ENCODE results near the gene SLC9C2. TPM values are rescaled to one million over a fixed set of nuclear protein-coding genes. Genes with fewer than 3 reads are reported as not detected.
"Not testable (repeated sequence)": the region's sequence is repeated elsewhere in the genome, so short reads cannot be mapped to it uniquely, and the experiment has no call there.

Gene SLC9C2
- total RNA-seq, 2 donors from 2014 or later, result not detected

GRCh38 chr1:173474097-173474779 lies 128.6 kb downstream of the SLC9C2 start:
- peaks cover 18 to 24% of the 10 kb centered on the region in 2 donors for H3K36me3 Mint-ChIP-seq (ENCODE audit: insufficient read depth in 2 of 2)
- peak overlapping the region; percentile 80 for H3K27ac Mint-ChIP-seq
- peaks cover 8 to 10% of the 10 kb centered on the region in 2 donors for H3K9me3 Mint-ChIP-seq
- DNase-seq, result no peak
- no peaks in the 10 kb centered on the region for H3K27me3 Mint-ChIP-seq (ENCODE audit: low read depth)
- ATAC-seq (replicated peaks in 1 of 2), result no peak
- H3K4me1 Mint-ChIP-seq (ENCODE audit: low read depth), result peaks cover 44% of the 10 kb centered on the region
- H3K4me3 Mint-ChIP-seq, result peak overlapping the region; percentile 20 to 88

- Mint-ChIP-seq H3K27me3 (ENCODE audit: low read depth) (no peaks in the 10 kb centered on the region), H3K4me3 (peak overlapping the region in 1 of 2 donors; percentile 88), H3K9me3 (peaks cover 10% of the 10 kb centered on the region in 2 donors), H3K4me1 (ENCODE audit: low read depth) (peaks cover 38% of the 10 kb centered on the region), H3K36me3 (ENCODE audit: insufficient read depth in 2 of 2) (peaks cover 22 to 30% of the 10 kb centered on the region in 2 donors), H3K27ac (peak overlapping the region; percentile 67)
- no peak for ATAC-seq (replicated peaks in 1 of 2)
- no peak for DNase-seq
Measured at GRCh38 chr1:173473599-173474011, 129.3 kb downstream of the SLC9C2 start.

GRCh38 chr1:173470608-173471007 lies 132.3 kb downstream of the SLC9C2 start:
- no peak overlapping the region for H3K27ac Mint-ChIP-seq
- H3K9me3 Mint-ChIP-seq, result peaks cover 10 to 18% of the 10 kb centered on the region in 2 donors
- H3K4me1 Mint-ChIP-seq (ENCODE audit: low read depth), result peaks cover 25% of the 10 kb centered on the region
- peaks cover 30 to 39% of the 10 kb centered on the region in 2 donors for H3K36me3 Mint-ChIP-seq (ENCODE audit: insufficient read depth in 2 of 2)
- DNase-seq (no peak), ATAC-seq (replicated peaks in 1 of 2) (no peak)
- no peak overlapping the region for H3K4me3 Mint-ChIP-seq
- no peaks in the 10 kb centered on the region for H3K27me3 Mint-ChIP-seq (ENCODE audit: low read depth)

GRCh38 chr1:173469656-173470055 lies 133.2 kb downstream of the SLC9C2 start:
- no peak overlapping the region for H3K4me3 Mint-ChIP-seq
- DNase-seq, result no peak
- no peak overlapping the region for H3K27ac Mint-ChIP-seq
- peaks cover 33 to 41% of the 10 kb centered on the region in 2 donors for H3K36me3 Mint-ChIP-seq (ENCODE audit: insufficient read depth in 2 of 2)
- H3K9me3 Mint-ChIP-seq, result peaks cover 11 to 21% of the 10 kb centered on the region in 2 donors
- peaks cover 15% of the 10 kb centered on the region for H3K4me1 Mint-ChIP-seq (ENCODE audit: low read depth)
- H3K27me3 Mint-ChIP-seq (ENCODE audit: low read depth), result no peaks in the 10 kb centered on the region
- no peak for ATAC-seq (replicated peaks in 1 of 2)

- ATAC-seq (replicated peaks in 1 of 2) (no peak), DNase-seq (no peak)
- Mint-ChIP-seq H3K27me3 (ENCODE audit: low read depth) (no peaks in the 10 kb centered on the region), H3K36me3 (ENCODE audit: insufficient read depth in 2 of 2) (peaks cover 40 to 58% of the 10 kb centered on the region in 2 donors), H3K9me3 (peaks cover 14 to 32% of the 10 kb centered on the region in 2 donors), H3K27ac (no peak overlapping the region), H3K4me3 (no peak overlapping the region), H3K4me1 (ENCODE audit: low read depth) (no peaks in the 10 kb centered on the region)
Measured at GRCh38 chr1:173467426-173467825, 135.4 kb downstream of the SLC9C2 start.

GRCh38 chr1:173464185-173464584 lies 138.7 kb downstream of the SLC9C2 start:
- not testable (repeated sequence) for H3K4me3 Mint-ChIP-seq; H3K4me1 Mint-ChIP-seq (ENCODE audit: low read depth); H3K27me3 Mint-ChIP-seq (ENCODE audit: low read depth); ATAC-seq (replicated peaks in 1 of 2); DNase-seq; H3K27ac Mint-ChIP-seq
- Mint-ChIP-seq H3K36me3 (ENCODE audit: insufficient read depth in 2 of 2) (peaks cover 34 to 49% of the 10 kb centered on the region in 2 donors), H3K9me3 (peaks cover 4 to 24% of the 10 kb centered on the region in 2 donors)

- DNase-seq, H3K27ac Mint-ChIP-seq: not testable (repeated sequence)
Measured at GRCh38 chr1:173462666-173463065, 140.2 kb downstream of the SLC9C2 start.

GRCh38 chr1:173459885-173460284 lies 143.0 kb downstream of the SLC9C2 start:
- Mint-ChIP-seq H3K4me3 (no peak overlapping the region), H3K9me3 (peaks cover 4 to 12% of the 10 kb centered on the region in 2 donors), H3K27me3 (ENCODE audit: low read depth) (no peaks in the 10 kb centered on the region), H3K36me3 (ENCODE audit: insufficient read depth in 2 of 2) (peaks cover 26 to 36% of the 10 kb centered on the region in 2 donors), H3K4me1 (ENCODE audit: low read depth) (peaks cover 13% of the 10 kb centered on the region), H3K27ac (no peak overlapping the region)
- DNase-seq, result no peak
- no peak for ATAC-seq (replicated peaks in 1 of 2)

More at GRCh38 chr1:173462666-173463065, 140.2 kb downstream of the SLC9C2 start:
- not testable (repeated sequence) for H3K27me3 Mint-ChIP-seq (ENCODE audit: low read depth); H3K4me1 Mint-ChIP-seq (ENCODE audit: low read depth); H3K4me3 Mint-ChIP-seq; ATAC-seq (replicated peaks in 1 of 2)
- Mint-ChIP-seq H3K9me3 (peaks cover 4 to 20% of the 10 kb centered on the region in 2 donors), H3K36me3 (ENCODE audit: insufficient read depth in 2 of 2) (peaks cover 29 to 43% of the 10 kb centered on the region in 2 donors)

- peak overlapping the region in 1 of 2 donors; percentile 36 for H3K4me3 Mint-ChIP-seq
- no peaks in the 10 kb centered on the region for H3K27me3 Mint-ChIP-seq (ENCODE audit: low read depth)
- peaks cover 6 to 13% of the 10 kb centered on the region in 2 donors for H3K36me3 Mint-ChIP-seq (ENCODE audit: insufficient read depth in 2 of 2)
- DNase-seq (peak in 1 of 2 donors; percentile 4), ATAC-seq (replicated peaks in 1 of 2) (peak; percentile 93 to 94)
- H3K4me1 Mint-ChIP-seq (ENCODE audit: low read depth), result peaks cover 24% of the 10 kb centered on the region
- H3K9me3 Mint-ChIP-seq, result peaks cover 0 to 1% of the 10 kb centered on the region in 2 donors
- peak overlapping the region; percentile 68 for H3K27ac Mint-ChIP-seq
Measured at GRCh38 chr1:173454966-173455524, 147.8 kb downstream of the SLC9C2 start.

GRCh38 chr1:173453982-173454381 lies 148.9 kb downstream of the SLC9C2 start:
- peaks cover 6 to 11% of the 10 kb centered on the region in 2 donors for H3K36me3 Mint-ChIP-seq (ENCODE audit: insufficient read depth in 2 of 2)
- ATAC-seq (replicated peaks in 1 of 2), result no peak
- peaks cover 24% of the 10 kb centered on the region for H3K4me1 Mint-ChIP-seq (ENCODE audit: low read depth)
- H3K4me3 Mint-ChIP-seq, result no peak overlapping the region
- no peaks in the 10 kb centered on the region for H3K27me3 Mint-ChIP-seq (ENCODE audit: low read depth)
- H3K9me3 Mint-ChIP-seq, result peaks cover 1% of the 10 kb centered on the region in 2 donors
- no peak for DNase-seq
- peak overlapping the region; percentile 51 for H3K27ac Mint-ChIP-seq

- ATAC-seq (replicated peaks in 1 of 2) (no peak), DNase-seq (no peak)
- peaks cover 24% of the 10 kb centered on the region for H3K4me1 Mint-ChIP-seq (ENCODE audit: low read depth)
- H3K27me3 Mint-ChIP-seq (ENCODE audit: low read depth), result no peaks in the 10 kb centered on the region
- no peak overlapping the region for H3K4me3 Mint-ChIP-seq
- H3K9me3 Mint-ChIP-seq, result peaks cover 1 to 3% of the 10 kb centered on the region in 2 donors
- no peak overlapping the region for H3K27ac Mint-ChIP-seq
- H3K36me3 Mint-ChIP-seq (ENCODE audit: insufficient read depth in 2 of 2), result peaks cover 13% of the 10 kb centered on the region in 2 donors
Measured at GRCh38 chr1:173451981-173452380, 150.9 kb downstream of the SLC9C2 start.
